ENCODE measurements around the gene LMO1. TPM values are rescaled to one million over a fixed set of nuclear protein-coding genes. Genes with fewer than 3 reads are reported as not detected.

The LMO1 gene
- polyA plus RNA-seq, 3 donors: not detected

DNA sequence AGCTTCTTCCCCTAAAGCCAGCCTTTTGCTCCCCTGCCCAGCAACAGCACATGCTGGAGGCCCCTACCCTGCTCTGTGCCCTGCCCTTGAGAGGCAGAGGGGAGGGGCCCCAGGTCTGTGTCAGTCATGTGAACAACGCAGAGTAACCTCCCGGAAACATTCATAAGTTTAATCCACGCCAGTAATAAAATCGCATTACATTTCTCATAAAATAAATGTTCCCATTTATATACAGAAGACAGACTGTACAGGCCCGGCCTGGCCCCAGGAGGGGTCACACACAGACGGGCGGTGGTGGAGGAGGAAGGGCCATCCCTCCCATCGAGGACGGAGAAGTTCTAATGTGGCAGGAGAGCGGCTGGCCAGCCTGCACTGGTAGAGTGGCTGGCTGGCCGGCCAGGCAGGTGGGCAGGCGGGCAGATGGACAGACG is 39.5 kb downstream of the LMO1 start:
- Mint-ChIP-seq H3K36me3 (no peaks in the 10 kb centered on the region), H3K4me3 (no peak overlapping the region), H3K27me3 (ENCODE audit: low read depth in 3 of 3) (peaks cover 12 to 22% (median 15%) of the 10 kb centered on the region in 3 donors), H3K4me1 (peaks cover 21% of the 10 kb centered on the region), H3K9me3 (peaks cover 0 to 2% (median 0%) of the 10 kb centered on the region in 7 donors), H3K27ac (no peak overlapping the region)
- TF ChIP-seq, protein P1, sequence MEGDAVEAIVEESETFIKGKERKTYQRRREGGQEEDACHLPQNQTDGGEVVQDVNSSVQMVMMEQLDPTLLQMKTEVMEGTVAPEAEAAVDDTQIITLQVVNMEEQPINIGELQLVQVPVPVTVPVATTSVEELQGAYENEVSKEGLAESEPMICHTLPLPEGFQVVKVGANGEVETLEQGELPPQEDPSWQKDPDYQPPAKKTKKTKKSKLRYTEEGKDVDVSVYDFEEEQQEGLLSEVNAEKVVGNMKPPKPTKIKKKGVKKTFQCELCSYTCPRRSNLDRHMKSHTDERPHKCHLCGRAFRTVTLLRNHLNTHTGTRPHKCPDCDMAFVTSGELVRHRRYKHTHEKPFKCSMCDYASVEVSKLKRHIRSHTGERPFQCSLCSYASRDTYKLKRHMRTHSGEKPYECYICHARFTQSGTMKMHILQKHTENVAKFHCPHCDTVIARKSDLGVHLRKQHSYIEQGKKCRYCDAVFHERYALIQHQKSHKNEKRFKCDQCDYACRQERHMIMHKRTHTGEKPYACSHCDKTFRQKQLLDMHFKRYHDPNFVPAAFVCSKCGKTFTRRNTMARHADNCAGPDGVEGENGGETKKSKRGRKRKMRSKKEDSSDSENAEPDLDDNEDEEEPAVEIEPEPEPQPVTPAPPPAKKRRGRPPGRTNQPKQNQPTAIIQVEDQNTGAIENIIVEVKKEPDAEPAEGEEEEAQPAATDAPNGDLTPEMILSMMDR (IDR thresholded peaks at IDR 0.05): no peak
- Histone ChIP-seq H2AFZ (ENCODE audit: insufficient read depth, low read depth, low read length, poor library complexity, severe bottlenecking) (no peak overlapping the region), H3K79me2 (ENCODE audit: insufficient read depth, low read length) (no peaks in the 10 kb centered on the region), H3K4me1 (ENCODE audit: control insufficient read depth in 1 of 2, insufficient read depth in 2 of 2, low read length in 2 of 2) (peaks cover 4 to 13% of the 10 kb centered on the region in 2 donors), H3K27me3 (ENCODE audit: control insufficient read depth in 2 of 2, insufficient read depth in 2 of 2, low read length in 2 of 2) (no peaks in the 10 kb centered on the region), H3K36me3 (replicated peaks in 1 of 2; ENCODE audit: control insufficient read depth in 1 of 2, insufficient read depth in 2 of 2, low read length in 2 of 2) (no peaks in the 10 kb centered on the region), H3K4me2 (replicated peaks; ENCODE audit: extremely low read depth, low read length, poor library complexity, severe bottlenecking) (no peak overlapping the region), H3K9ac (ENCODE audit: insufficient read depth, low read length, poor library complexity, severe bottlenecking) (no peak overlapping the region), H4K20me1 (ENCODE audit: insufficient read depth, low read length) (no peaks in the 10 kb centered on the region), H3K27ac (ENCODE audit: low read depth in 1 of 2, low read length in 2 of 2) (no peak overlapping the region), H3K9me3 (replicated peaks in 1 of 2; ENCODE audit: control insufficient read depth in 1 of 2, insufficient read depth in 1 of 2, low read length in 2 of 2) (no peaks in the 10 kb centered on the region), H3K4me3 (replicated peaks in 1 of 3; ENCODE audit: low read depth in 2 of 3, low read length in 3 of 3) (no peak overlapping the region)
- intact Hi-C loops (cut with micrococcal nuclease): loop anchor here (2.0 kb wide), 1 partner anchor 343 kb away; no protein-coding TSS in a partner anchor
- DNase-seq: no peak
- 100% methylated on average over 6 of the region's 13 CpGs for WGBS (ENCODE audit: insufficient coverage)

DNA sequence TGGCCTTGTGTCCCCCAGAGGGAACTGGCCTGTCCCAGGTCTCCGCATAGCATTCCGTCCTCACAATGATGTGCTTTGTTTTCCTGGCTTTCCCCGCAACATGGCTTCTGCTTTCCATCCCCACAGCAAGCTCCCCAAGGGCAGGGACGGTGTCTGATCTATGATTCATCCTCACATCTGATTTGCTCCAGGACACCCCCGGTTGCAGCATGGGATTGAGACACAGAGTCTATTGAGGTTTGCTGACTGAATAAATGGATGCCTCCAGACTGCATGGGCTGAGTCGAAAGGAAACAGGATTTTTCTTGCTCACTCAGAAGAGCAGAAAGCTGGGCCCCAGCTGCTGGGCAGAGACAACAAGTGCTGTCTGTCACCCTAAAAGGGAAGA is 40.2 kb downstream of the LMO1 start:
- DNase-seq: peak in 1 of 3 donors; percentile 36
- Mint-ChIP-seq H3K9me3 (peaks cover 0 to 2% (median 0%) of the 10 kb centered on the region in 7 donors), H3K27ac (no peak overlapping the region), H3K36me3 (no peaks in the 10 kb centered on the region), H3K4me3 (no peak overlapping the region), H3K4me1 (peaks cover 21% of the 10 kb centered on the region), H3K27me3 (ENCODE audit: low read depth in 3 of 3) (peaks cover 12 to 22% (median 15%) of the 10 kb centered on the region in 3 donors)
- Histone ChIP-seq H3K4me2 (replicated peaks; ENCODE audit: extremely low read depth, low read length, poor library complexity, severe bottlenecking) (no peak overlapping the region), H3K27me3 (ENCODE audit: control insufficient read depth in 2 of 2, insufficient read depth in 2 of 2, low read length in 2 of 2) (no peaks in the 10 kb centered on the region), H2AFZ (ENCODE audit: insufficient read depth, low read depth, low read length, poor library complexity, severe bottlenecking) (no peak overlapping the region), H3K9ac (ENCODE audit: insufficient read depth, low read length, poor library complexity, severe bottlenecking) (no peak overlapping the region), H3K79me2 (ENCODE audit: insufficient read depth, low read length) (no peaks in the 10 kb centered on the region), H3K4me3 (replicated peaks in 1 of 3; ENCODE audit: low read depth in 2 of 3, low read length in 3 of 3) (no peak overlapping the region), H3K9me3 (replicated peaks in 1 of 2; ENCODE audit: control insufficient read depth in 1 of 2, insufficient read depth in 1 of 2, low read length in 2 of 2) (no peaks in the 10 kb centered on the region), H3K4me1 (ENCODE audit: control insufficient read depth in 1 of 2, insufficient read depth in 2 of 2, low read length in 2 of 2) (peaks cover 4 to 13% of the 10 kb centered on the region in 2 donors), H3K36me3 (replicated peaks in 1 of 2; ENCODE audit: control insufficient read depth in 1 of 2, insufficient read depth in 2 of 2, low read length in 2 of 2) (no peaks in the 10 kb centered on the region), H4K20me1 (ENCODE audit: insufficient read depth, low read length) (no peaks in the 10 kb centered on the region), H3K27ac (ENCODE audit: low read depth in 1 of 2, low read length in 2 of 2) (no peak overlapping the region)
- 76% methylated on average over 5 of the region's 6 CpGs for WGBS (ENCODE audit: insufficient coverage)
- TF ChIP-seq, protein P1 (IDR thresholded peaks at IDR 0.05): no peak
- intact Hi-C loops (cut with micrococcal nuclease): no loop called here

All from CD14-positive monocyte (primary cell).